WERI-Rb-1 (cell line): Measurements from ENCODE around the gene EGFR.

Experiments
- DNase-seq: peaks from one replicate; pipeline ENCODE4 v3.0.0-alpha.2; 2020
- H3K27ac ChIP-seq: fragments of 250-450 bp; sonication (Bioruptor Pico); 2 replicates; pipeline ENCODE4 v1.5.1; 2020; ENCODE audit warnings: mild to moderate bottlenecking, moderate library complexity
- H3K27me3 ChIP-seq: fragments of 250-450 bp; sonication (Bioruptor Pico); 2 replicates; pipeline ENCODE4 v1.5.1; 2021; ENCODE audit warnings: mild to moderate bottlenecking, low read depth, moderate library complexity; ENCODE audit not compliant: insufficient read depth, severe bottlenecking
- H3K36me3 ChIP-seq: fragments of 250-450 bp; sonication (Bioruptor Pico); 2 replicates; pipeline ENCODE4 v1.5.1; 2020; ENCODE audit warnings: mild to moderate bottlenecking, moderate library complexity
- H3K4me3 ChIP-seq: 2 replicates; pipeline ENCODE4 v1.5.1; 2011; ENCODE audit warnings: low read depth, mild to moderate bottlenecking, control low read depth, low read length
- H3K9me3 ChIP-seq: fragments of 250-450 bp; sonication (Bioruptor Pico); 2 replicates; pipeline ENCODE4 v1.5.1; 2021; ENCODE audit warnings: mild to moderate bottlenecking, moderate library complexity; ENCODE audit not compliant: severe bottlenecking
- TF ChIP-seq, protein P1 (sequence below): IDR thresholded peaks from 2 replicates; pipeline ENCODE4 v1.5.1; 2011; ENCODE audit warnings: low read depth, mild to moderate bottlenecking, control low read depth, inconsistent platforms, low read length

Gene EGFR

DNA sequence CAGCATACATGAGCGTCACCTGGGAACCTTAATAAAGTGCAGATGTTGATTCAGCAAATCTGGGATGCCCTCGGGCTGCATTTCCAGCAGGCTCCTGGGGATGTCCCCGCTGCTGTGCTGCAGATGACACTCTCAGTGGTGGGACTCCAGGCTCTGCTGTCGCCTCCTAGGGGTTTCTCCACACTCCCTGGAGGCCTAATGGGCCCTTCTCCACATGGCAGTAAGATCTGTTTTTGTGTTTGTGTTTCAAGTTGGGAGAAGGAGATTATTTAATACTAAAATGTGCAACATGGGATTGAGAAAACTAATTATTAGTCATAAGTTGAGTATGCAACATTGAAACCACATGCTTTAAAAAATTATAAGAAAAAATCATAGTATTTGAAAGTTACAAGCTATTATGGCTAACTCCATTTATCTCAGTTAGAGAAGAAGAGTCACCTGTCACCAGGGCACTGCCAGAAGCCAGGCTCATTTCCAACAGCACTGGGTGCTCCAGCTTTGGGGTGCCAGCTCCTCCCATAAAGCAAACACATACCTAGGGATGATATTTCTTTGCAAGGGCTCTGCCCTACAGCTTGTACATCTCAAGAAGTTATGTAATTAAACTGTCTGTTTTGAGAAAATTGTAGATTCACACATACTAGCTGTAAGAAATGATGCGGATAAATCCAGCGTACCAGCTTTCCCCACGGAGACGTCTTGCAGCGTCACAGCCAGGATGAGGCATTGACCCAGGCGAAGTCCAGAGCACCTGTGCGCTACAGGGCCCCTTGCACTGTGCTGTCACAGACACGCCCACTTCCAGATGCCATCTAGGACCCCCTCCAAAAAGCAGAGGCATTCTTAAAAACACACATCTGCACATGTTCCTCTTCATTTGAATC lies 106.4 kb downstream of the EGFR start:
- TF ChIP-seq, protein P1, sequence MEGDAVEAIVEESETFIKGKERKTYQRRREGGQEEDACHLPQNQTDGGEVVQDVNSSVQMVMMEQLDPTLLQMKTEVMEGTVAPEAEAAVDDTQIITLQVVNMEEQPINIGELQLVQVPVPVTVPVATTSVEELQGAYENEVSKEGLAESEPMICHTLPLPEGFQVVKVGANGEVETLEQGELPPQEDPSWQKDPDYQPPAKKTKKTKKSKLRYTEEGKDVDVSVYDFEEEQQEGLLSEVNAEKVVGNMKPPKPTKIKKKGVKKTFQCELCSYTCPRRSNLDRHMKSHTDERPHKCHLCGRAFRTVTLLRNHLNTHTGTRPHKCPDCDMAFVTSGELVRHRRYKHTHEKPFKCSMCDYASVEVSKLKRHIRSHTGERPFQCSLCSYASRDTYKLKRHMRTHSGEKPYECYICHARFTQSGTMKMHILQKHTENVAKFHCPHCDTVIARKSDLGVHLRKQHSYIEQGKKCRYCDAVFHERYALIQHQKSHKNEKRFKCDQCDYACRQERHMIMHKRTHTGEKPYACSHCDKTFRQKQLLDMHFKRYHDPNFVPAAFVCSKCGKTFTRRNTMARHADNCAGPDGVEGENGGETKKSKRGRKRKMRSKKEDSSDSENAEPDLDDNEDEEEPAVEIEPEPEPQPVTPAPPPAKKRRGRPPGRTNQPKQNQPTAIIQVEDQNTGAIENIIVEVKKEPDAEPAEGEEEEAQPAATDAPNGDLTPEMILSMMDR, result 0 out of 2 replicates have a peak, but pooled peaks have one; percentile 35
- no peak for DNase-seq
- Histone ChIP-seq H3K27me3 (peaks cover 4% of the 10 kb centered on the region), H3K9me3 (no peaks in the 10 kb centered on the region), H3K36me3 (no peaks in the 10 kb centered on the region), H3K4me3 (no peak overlapping the region), H3K27ac (no peak overlapping the region)

- Histone ChIP-seq H3K36me3 (no peaks in the 10 kb centered on the region), H3K27me3 (peaks cover 4% of the 10 kb centered on the region), H3K9me3 (no peaks in the 10 kb centered on the region), H3K4me3 (no peak overlapping the region), H3K27ac (no peak overlapping the region)
- no peak for DNase-seq
- TF ChIP-seq, protein P1, result no peak
Measured at GRCh38 chr7:55127135-55127551, 108.3 kb downstream of the EGFR start.

DNA sequence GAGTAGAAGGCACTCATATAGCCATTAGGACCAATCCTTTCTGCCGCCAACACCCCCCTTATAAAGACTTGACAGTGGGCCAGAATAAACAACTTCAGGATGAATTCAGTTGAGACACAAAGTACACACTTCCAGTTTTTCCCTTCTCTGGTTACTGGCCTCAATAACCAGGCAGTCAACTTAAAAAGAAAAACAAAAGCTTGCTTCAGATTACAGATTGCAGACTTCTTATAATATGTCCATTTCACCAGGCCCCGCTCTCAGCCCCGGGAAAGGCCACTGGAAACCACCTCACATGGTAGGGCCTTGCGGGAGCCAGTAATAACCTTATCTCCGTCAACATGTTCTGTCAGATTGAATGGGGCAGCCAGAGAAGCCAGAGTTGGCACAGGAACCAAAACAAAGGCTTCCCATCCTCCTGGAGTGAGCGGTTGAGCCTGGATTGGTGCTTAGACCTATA lies 108.8 kb downstream of the EGFR start:
- no peak overlapping the region for H3K4me3 ChIP-seq
- H3K9me3 ChIP-seq, result no peaks in the 10 kb centered on the region
- H3K27me3 ChIP-seq, result peaks cover 4% of the 10 kb centered on the region
- no peak overlapping the region for H3K27ac ChIP-seq
- H3K36me3 ChIP-seq, result no peaks in the 10 kb centered on the region
- TF ChIP-seq, protein P1, result no peak
- DNase-seq, result no peak

DNA sequence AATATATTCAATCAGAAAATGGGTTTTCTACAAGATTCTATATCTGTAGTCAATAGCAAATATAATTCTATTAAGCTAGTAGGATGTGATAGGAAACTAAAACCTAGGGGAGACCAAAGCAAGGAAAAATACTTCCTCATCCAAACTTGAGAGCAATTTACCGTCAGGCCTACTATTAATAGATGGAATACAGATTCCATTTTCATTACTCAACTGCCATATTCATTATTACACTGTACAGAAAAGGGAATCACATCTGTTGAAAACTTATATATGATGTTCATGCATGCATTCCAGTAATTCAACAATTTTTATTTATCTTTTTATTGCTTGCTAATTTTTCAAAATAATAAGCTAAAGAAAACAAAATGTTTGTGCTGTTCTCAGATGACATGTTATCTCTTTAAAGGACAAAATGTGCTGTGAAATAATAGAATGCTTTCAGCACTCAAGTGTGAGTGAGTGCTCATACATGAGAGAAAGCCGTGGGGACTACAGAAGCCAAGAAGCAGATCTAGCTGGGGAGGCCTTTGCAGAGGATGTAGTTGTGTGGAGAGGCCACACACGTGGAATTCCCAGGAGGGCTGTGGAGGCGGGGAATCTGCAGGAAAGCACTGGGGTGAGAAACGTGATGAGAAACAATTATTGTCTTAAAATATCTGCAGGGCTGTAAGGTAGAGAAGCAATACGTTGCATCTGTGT lies 110.0 kb downstream of the EGFR start:
- Histone ChIP-seq H3K4me3 (no peak overlapping the region), H3K36me3 (no peaks in the 10 kb centered on the region), H3K9me3 (no peaks in the 10 kb centered on the region), H3K27me3 (peaks cover 4% of the 10 kb centered on the region), H3K27ac (no peak overlapping the region)
- TF ChIP-seq, protein P1, result no peak
- DNase-seq, result no peak

DNA sequence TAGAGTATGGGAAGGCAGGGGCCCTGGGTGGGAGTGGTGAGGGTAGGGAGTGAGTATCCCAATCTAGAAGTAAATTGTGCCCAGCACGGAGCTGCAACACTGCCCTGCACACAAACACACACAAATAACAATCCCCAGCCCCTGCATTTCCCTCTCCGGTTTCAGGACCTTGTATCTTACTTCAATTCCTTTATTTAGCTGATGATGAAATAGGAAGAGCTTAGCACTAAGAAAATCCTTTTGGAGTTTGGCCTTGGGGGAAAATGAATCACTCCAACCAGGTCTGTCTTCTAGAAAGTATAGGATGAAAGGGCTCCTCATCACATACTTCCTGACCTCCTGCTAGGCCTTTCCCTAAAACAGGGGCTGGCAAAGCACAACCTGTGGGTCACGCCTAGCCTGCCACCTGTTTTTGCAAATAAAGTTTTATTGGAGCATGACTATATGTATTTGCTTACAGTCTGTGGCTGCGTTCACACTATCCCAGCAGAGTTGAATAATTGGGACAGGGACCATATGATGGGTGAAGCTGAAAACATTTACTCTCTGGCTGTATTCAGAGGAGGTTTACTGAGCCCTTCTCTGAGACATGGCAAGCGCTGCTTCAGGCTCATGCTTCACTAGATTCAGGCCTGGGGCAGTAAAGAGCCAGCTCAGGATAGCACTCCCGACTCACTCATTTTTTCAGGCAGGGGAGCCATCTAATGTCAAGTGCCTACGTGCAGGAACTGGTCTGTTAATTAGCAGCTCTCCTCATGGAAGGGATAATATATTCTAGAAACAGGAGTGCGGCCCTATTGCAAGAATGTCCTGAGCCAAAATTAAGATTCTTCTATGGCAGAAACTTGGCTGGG lies 111.0 kb downstream of the EGFR start:
- H3K27me3 ChIP-seq, result peaks cover 4% of the 10 kb centered on the region
- TF ChIP-seq, protein P1, result no peak
- no peaks in the 10 kb centered on the region for H3K36me3 ChIP-seq
- H3K9me3 ChIP-seq, result no peaks in the 10 kb centered on the region
- no peak overlapping the region for H3K27ac ChIP-seq
- no peak overlapping the region for H3K4me3 ChIP-seq
- no peak for DNase-seq
